SK-N-SH (cell line): ENCODE measurements around the gene SLC38A8. TPM values are rescaled to one million over a fixed set of nuclear protein-coding genes. Genes with fewer than 3 reads are reported as not detected.

Source experiments
- CTCF ChIA-PET: fragments of 300-600, 350-600 bp; formaldehyde crosslinking; extraction: SDS; loops from one replicate; lab custom pipeline; 2021; lab: Yijun Ruan, JAX
- POLR2A ChIA-PET: fragments of 350-600 bp; sonication (Branson Sonifier 250); formaldehyde crosslinking; extraction: SDS; loops from one replicate; lab custom pipeline; 2020; ENCODE audit warnings: antibody characterized with exemption, inconsistent platforms; lab: Yijun Ruan, JAX
- DNase-seq: peaks from one replicate; pipeline ENCODE4 v3.0.0; 2012
- H2AFZ ChIP-seq: fragments of 200-600 bp; sonication (generic); 2 replicates; pipeline ENCODE4 v1.8.1; 2016; ENCODE audit warnings: antibody characterized with exemption, mild to moderate bottlenecking, low read depth
- H3F3A ChIP-seq: fragments of 200-600 bp; sonication (generic); replicated peaks from 2 replicates; pipeline ENCODE3; 2016; ENCODE audit warnings: antibody characterized with exemption, mild to moderate bottlenecking; ENCODE audit not compliant: insufficient read depth
- H3K27ac ChIP-seq, 2 experiments: fragments of 200-500 bp in 1 of 2; fragments of 200-600 bp in 1 of 2; sonication (Bioruptor generic) in 1 of 2; sonication (generic), shearing (Covaris generic) in 1 of 2; 2 replicates each; pipeline versions ENCODE4 v1.5.1 to v1.6.1; 2014 to 2016; ENCODE audit warnings: low read depth in 2 of 2, inconsistent platforms in 1 of 2, low read length in 1 of 2, mild to moderate bottlenecking in 1 of 2, mixed read lengths in 1 of 2
- H3K27me3 ChIP-seq: fragments of 200-600 bp; sonication (generic), shearing (Covaris generic); 2 replicates; pipeline ENCODE4 v1.6.1; 2016; ENCODE audit warnings: mixed run types; ENCODE audit not compliant: insufficient read depth
- H3K36me3 ChIP-seq, 2 experiments: fragments of 200-500 bp in 1 of 2; fragments of 200-600 bp in 1 of 2; sonication (Bioruptor generic) in 1 of 2; sonication (generic) in 1 of 2; replicated peaks in 1 of 2; 2 replicates each; pipeline versions ENCODE3 to v1.5.1; 2014 to 2016; ENCODE audit warnings: low read length in 1 of 2, mild to moderate bottlenecking in 1 of 2; ENCODE audit not compliant: insufficient read depth in 2 of 2, control insufficient read depth in 1 of 2
- H3K4me1 ChIP-seq, 2 experiments: fragments of 200-500 bp in 1 of 2; fragments of 200-600 bp in 1 of 2; sonication (Bioruptor generic) in 1 of 2; sonication (generic), shearing (Covaris generic) in 1 of 2; 2 replicates each; pipeline versions ENCODE4 v1.5.1 to v1.6.1; 2014 to 2016; ENCODE audit warnings: low read depth in 1 of 2, low read length in 1 of 2, mixed run types in 1 of 2; ENCODE audit not compliant: insufficient read depth in 2 of 2, control insufficient read depth in 1 of 2
- H3K4me2 ChIP-seq: fragments of 200-600 bp; sonication (generic), shearing (Covaris generic); 2 replicates; pipeline ENCODE4 v1.6.1; 2017; ENCODE audit warnings: mixed run types
- H3K4me3 ChIP-seq, 2 experiments: fragments of 200-500 bp in 1 of 2; fragments of 200-600 bp in 1 of 2; sonication (Bioruptor generic) in 1 of 2; sonication (generic), shearing (Covaris generic) in 1 of 2; 2 replicates each; pipeline versions ENCODE4 v1.5.1 to v1.8.1; 2014 to 2016; ENCODE audit warnings: low read depth in 2 of 2, inconsistent platforms in 1 of 2, low read length in 1 of 2, mild to moderate bottlenecking in 1 of 2, mixed read lengths in 1 of 2, moderate library complexity in 1 of 2
- H3K79me2 ChIP-seq: fragments of 200-600 bp; sonication (generic); 2 replicates; pipeline ENCODE4 v1.8.1; 2017; ENCODE audit warnings: mild to moderate bottlenecking; ENCODE audit not compliant: insufficient read depth
- H3K9ac ChIP-seq: fragments of 200-600 bp; sonication (generic); 2 replicates; pipeline ENCODE4 v1.6.1; 2017; ENCODE audit warnings: mixed run types
- H3K9me2 ChIP-seq: fragments of 200-600 bp; sonication (generic); 2 replicates; pipeline ENCODE4 v1.6.1; 2017; ENCODE audit warnings: mixed run types
- H3K9me3 ChIP-seq: fragments of 200-600 bp; sonication (generic); 2 replicates; pipeline ENCODE4 v1.6.1; 2017; ENCODE audit warnings: mixed run types, mild to moderate bottlenecking, moderate library complexity
- H4K20me1 ChIP-seq: fragments of 200-600 bp; sonication (generic); 2 replicates; pipeline ENCODE4 v1.6.1; 2017; ENCODE audit warnings: mild to moderate bottlenecking, mixed run types; ENCODE audit not compliant: insufficient read depth
- CHD2 ChIP-seq: fragments of 150-350 bp; IDR thresholded peaks from 2 replicates; pipeline ENCODE4 v1.6.1; 2018; ENCODE audit warnings: low read length; ENCODE audit not compliant: partially characterized antibody
- EP300 ChIP-seq, 2 experiments: IDR thresholded peaks; 2 replicates each; pipeline versions ENCODE4 v1.4.0 to v1.6.1; 2012; ENCODE audit warnings: borderline replicate concordance in 1 of 2, low read depth in 1 of 2, low read length in 1 of 2
- GATA2 ChIP-seq: sonication (generic); formaldehyde crosslinking; IDR thresholded peaks from 2 replicates; pipeline ENCODE4 v1.5.0; 2020; ENCODE audit warnings: mild to moderate bottlenecking, missing genetic modification reagents
- IRF3 ChIP-seq: fragments of 150-350 bp; IDR thresholded peaks from 2 replicates; pipeline ENCODE4 v1.6.1; 2016; ENCODE audit warnings: mild to moderate bottlenecking, low read depth, low read length
- JUND ChIP-seq: IDR thresholded peaks from 2 replicates; pipeline ENCODE4 v1.4.0; 2012
- MXI1 ChIP-seq: IDR thresholded peaks from 2 replicates; pipeline ENCODE4 v1.6.1; 2012; ENCODE audit warnings: mild to moderate bottlenecking, low read depth, low read length, improper control_type of control experiment
- POLR2AphosphoS5 ChIP-seq: IDR thresholded peaks from 2 replicates; pipeline ENCODE4 v1.6.1; 2012; ENCODE audit warnings: low read depth, low read length
- RCOR1 ChIP-seq: fragments of 150-350 bp; IDR thresholded peaks from 2 replicates; pipeline ENCODE4 v1.6.1; 2017; ENCODE audit warnings: antibody characterized with exemption, low read length
- RFX5 ChIP-seq: IDR thresholded peaks from 2 replicates; pipeline ENCODE4 v1.6.1; 2012; ENCODE audit warnings: mild to moderate bottlenecking, improper control_type of control experiment, low read length
- RXRA ChIP-seq: IDR thresholded peaks from 2 replicates; pipeline ENCODE4 v1.4.0; 2012; ENCODE audit warnings: low read depth, mild to moderate bottlenecking, borderline replicate concordance
- SMC3 ChIP-seq: IDR thresholded peaks from 2 replicates; pipeline ENCODE4 v1.6.1; 2012; ENCODE audit warnings: low read depth, low read length, improper control_type of control experiment
- TCF12 ChIP-seq: IDR thresholded peaks from 2 replicates; pipeline ENCODE4 v1.4.0; 2012
- USF1 ChIP-seq: IDR thresholded peaks from 2 replicates; pipeline ENCODE4 v1.4.0; 2012; ENCODE audit warnings: low read depth, borderline replicate concordance
- USF2 ChIP-seq: fragments of 150-350 bp; IDR thresholded peaks from 2 replicates; pipeline ENCODE4 v1.6.1; 2017; ENCODE audit warnings: antibody characterized with exemption, low read length, low read depth, borderline replicate concordance
- YY1 ChIP-seq: IDR thresholded peaks from 2 replicates; pipeline ENCODE4 v1.4.0; 2012; ENCODE audit warnings: low read depth, mild to moderate bottlenecking
- WGBS: methylation state at CpG from one replicate; pipeline ENCODE4 v1.1.6; 2017; ENCODE audit warnings: low lambda C conversion rate; 5-methylcytosine and 5-hydroxymethylcytosine counted together
- polyA plus RNA-seq, 3 experiments: library from polyadenylated mRNA; depleted of rRNA; stranded (reverse); fragments of >200 nt; gene quantifications; 2 replicates each; pipeline ENCODE4 v1.2.3, GENCODE V29; 2012
- TF ChIP-seq, protein P1 (sequence below): IDR thresholded peaks from 2 replicates; pipeline ENCODE4 v1.6.1; 2012; ENCODE audit warnings: mild to moderate bottlenecking, low read depth, low read length, moderate library complexity
- TF ChIP-seq, protein P2 (sequence below): IDR thresholded peaks from 2 replicates; pipeline ENCODE4; 2012
- TF ChIP-seq, protein P3 (sequence below): IDR thresholded peaks from 2 replicates; pipeline ENCODE4 v1.4.0; 2012; ENCODE audit warnings: low read depth

Gene SLC38A8
- polyA plus RNA-seq, 1 of the 3 experiments (the other 2 are of a cell fraction) = not detected

DNA sequence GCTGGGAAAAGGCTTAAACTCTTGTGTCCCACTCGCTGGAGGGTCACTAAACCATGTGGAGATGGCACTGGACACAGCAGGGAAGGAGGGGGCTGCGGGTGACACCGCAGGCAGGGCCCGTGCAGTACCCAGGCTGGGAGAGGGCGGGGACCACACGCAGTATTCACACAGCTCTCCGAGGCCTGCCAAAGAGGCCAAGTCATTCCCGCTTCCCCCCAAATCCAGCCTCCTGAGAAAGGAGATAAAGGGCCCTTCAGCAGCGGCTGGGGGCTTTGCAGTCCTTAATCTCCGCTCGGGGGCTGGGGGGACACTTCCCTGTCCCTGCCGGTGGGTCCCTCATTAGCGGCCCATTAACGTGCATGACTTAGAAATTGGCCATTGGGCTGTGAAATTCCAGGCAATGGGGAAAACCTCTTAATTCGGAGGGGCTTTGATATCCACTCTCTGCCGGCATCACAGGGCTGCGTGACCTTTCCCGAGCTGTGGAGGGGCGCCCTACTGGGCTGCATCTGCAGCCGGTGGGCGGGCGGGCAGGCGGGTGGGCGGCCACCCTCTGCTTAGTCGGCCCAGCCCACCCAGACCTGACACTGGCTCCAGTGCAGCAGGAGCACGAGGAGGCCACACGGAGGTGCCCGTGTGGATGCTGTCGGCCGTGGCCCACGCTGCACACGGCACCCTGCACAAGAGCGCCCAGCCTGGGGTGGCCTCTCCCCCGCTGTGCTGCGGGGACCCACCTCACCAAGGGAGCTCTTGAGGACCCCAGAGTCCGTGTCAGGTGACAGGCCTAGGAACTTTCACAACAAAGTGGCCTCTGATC, 2.6 kb upstream of the SLC38A8 start:
- Histone ChIP-seq H3K36me3 (peaks cover 0 to 14% of the 10 kb centered on the region in 2 experiments), H2AFZ (no peak overlapping the region), H3K9me2 (no peaks in the 10 kb centered on the region), H3K9ac (no peak overlapping the region), H3K4me1 (peaks cover 0 to 5% of the 10 kb centered on the region in 2 experiments; a peak in 1 of 4 replicates), H3K4me3 (no peak overlapping the region), H3K27ac (no peak overlapping the region), H3K27me3 (no peaks in the 10 kb centered on the region; the same call in 1 of the 2 replicates), H4K20me1 (no peaks in the 10 kb centered on the region), H3F3A (no peaks in the 10 kb centered on the region), H3K9me3 (no peaks in the 10 kb centered on the region), H3K4me2 (no peak overlapping the region), H3K79me2 (no peaks in the 10 kb centered on the region)
- ChIA-PET POLR2A (no interaction called here), CTCF (interaction anchor here (0.8 to 6.0 kb wide), 8 partner anchors 10 to 118 kb away, joined by 3 to 57 read pairs (median 7); no protein-coding TSS in a partner anchor)
- no peak for TF ChIP-seq MXI1
- no peak for TF ChIP-seq USF1
- TF ChIP-seq SMC3 = no peak
- TF ChIP-seq RCOR1 = no peak
- no peak for TF ChIP-seq IRF3
- no peak for TF ChIP-seq CHD2
- TF ChIP-seq, protein P1, sequence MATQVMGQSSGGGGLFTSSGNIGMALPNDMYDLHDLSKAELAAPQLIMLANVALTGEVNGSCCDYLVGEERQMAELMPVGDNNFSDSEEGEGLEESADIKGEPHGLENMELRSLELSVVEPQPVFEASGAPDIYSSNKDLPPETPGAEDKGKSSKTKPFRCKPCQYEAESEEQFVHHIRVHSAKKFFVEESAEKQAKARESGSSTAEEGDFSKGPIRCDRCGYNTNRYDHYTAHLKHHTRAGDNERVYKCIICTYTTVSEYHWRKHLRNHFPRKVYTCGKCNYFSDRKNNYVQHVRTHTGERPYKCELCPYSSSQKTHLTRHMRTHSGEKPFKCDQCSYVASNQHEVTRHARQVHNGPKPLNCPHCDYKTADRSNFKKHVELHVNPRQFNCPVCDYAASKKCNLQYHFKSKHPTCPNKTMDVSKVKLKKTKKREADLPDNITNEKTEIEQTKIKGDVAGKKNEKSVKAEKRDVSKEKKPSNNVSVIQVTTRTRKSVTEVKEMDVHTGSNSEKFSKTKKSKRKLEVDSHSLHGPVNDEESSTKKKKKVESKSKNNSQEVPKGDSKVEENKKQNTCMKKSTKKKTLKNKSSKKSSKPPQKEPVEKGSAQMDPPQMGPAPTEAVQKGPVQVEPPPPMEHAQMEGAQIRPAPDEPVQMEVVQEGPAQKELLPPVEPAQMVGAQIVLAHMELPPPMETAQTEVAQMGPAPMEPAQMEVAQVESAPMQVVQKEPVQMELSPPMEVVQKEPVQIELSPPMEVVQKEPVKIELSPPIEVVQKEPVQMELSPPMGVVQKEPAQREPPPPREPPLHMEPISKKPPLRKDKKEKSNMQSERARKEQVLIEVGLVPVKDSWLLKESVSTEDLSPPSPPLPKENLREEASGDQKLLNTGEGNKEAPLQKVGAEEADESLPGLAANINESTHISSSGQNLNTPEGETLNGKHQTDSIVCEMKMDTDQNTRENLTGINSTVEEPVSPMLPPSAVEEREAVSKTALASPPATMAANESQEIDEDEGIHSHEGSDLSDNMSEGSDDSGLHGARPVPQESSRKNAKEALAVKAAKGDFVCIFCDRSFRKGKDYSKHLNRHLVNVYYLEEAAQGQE = no peak
- no peak for TF ChIP-seq TCF12
- no peak for TF ChIP-seq YY1
- no peak for TF ChIP-seq EP300 (IDR thresholded peaks at IDR 0.05; ENCODE audit: borderline replicate concordance in 1 of 2, low read depth in 1 of 2, low read length in 1 of 2)
- TF ChIP-seq POLR2AphosphoS5 = no peak
- TF ChIP-seq USF2 = no peak
- TF ChIP-seq RFX5 = no peak
- TF ChIP-seq, protein P2, sequence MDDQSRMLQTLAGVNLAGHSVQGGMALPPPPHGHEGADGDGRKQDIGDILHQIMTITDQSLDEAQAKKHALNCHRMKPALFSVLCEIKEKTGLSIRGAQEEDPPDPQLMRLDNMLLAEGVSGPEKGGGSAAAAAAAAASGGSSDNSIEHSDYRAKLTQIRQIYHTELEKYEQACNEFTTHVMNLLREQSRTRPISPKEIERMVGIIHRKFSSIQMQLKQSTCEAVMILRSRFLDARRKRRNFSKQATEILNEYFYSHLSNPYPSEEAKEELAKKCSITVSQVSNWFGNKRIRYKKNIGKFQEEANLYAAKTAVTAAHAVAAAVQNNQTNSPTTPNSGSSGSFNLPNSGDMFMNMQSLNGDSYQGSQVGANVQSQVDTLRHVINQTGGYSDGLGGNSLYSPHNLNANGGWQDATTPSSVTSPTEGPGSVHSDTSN = no peak
- TF ChIP-seq RXRA = no peak
- TF ChIP-seq JUND = no peak
- no peak for TF ChIP-seq GATA2
- TF ChIP-seq, protein P3, sequence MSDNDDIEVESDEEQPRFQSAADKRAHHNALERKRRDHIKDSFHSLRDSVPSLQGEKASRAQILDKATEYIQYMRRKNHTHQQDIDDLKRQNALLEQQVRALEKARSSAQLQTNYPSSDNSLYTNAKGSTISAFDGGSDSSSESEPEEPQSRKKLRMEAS = no peak
- DNase-seq = no peak
- 78% methylated on average over 23 of the region's 36 CpGs for WGBS
